SU-DHL-6 (cell line): ENCODE measurements around the gene MBNL1.

Source experiments
- CTCF ChIP-seq: fragments of 200-600 bp; sonication (generic); IDR thresholded peaks from one replicate; pipeline ENCODE4 v1.5.1; 2017; ENCODE audit warnings: antibody characterized with exemption, mild to moderate bottlenecking, low read length, moderate library complexity; ENCODE audit not compliant: insufficient read depth, poor library complexity, severe bottlenecking
- EZH2phosphoT487 ChIP-seq: fragments of 200-600 bp; sonication (generic), shearing (Covaris generic); conservative IDR thresholded peaks from 2 replicates; pipeline ENCODE4 v1.6.1; 2018; ENCODE audit warnings: mild to moderate bottlenecking, antibody characterized with exemption, low read length, moderate library complexity, mixed read lengths

GRCh38 chr3:152511904-152512303 is 243.2 kb downstream of the MBNL1 start:
- TF ChIP-seq CTCF (no peak), EZH2phosphoT487 (no peak)
